GM04503 (cell line): ENCODE measurements around the gene MGME1.
"Not testable (repeated sequence)": the region's sequence is repeated elsewhere in the genome, so short reads cannot be mapped to it uniquely, and the experiment has no call there.

Experiments used
- DNase-seq: peaks from one replicate; pipeline ENCODE4 v3.0.0-alpha.2; 2012; ENCODE audit warnings: low read depth

MGME1 gene

DNA sequence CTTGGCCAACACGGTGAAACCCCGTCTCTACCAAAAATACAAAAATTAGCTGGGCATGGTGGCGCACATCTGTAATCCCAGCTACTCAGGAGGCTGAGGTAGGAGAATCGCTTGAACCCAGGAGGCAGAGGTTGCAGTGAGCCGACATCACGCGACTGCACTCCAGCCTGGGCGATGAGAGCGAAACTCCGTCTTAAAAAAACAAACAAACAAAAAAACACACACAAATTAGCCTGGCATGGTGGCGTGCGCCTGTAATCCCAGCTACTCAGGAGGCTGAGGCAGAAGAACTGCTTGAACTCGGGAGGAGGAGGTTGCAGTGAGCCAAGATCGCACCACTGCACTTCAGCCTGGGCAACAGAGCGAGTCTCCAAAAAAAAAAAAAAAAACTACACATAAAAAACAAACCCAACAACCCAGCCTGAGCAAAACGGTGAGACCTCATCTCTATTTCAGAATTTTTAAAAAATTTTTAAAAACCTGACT lies 8.4 kb upstream of the MGME1 start:
- DNase-seq = not testable (repeated sequence)

- DNase-seq = no peak
Observed at GRCh38 chr20:17960927-17961586, 7.8 kb upstream of the MGME1 start.

DNA sequence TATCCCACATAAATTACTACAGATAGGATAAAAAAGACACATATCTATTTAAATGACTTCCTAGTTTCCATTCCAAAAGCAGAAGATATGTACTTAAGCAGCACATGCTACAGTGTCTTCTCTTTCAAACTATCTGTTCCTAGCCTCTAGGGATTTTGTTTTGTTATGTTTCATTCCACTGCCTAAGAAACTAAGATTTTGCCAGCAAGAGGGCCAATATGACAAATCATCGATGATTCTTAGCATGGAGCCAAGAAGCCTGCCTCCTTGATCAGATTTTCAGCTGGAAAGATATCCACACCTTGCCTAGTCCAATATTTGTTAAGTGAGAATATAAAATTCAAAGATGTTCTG lies 7.3 kb upstream of the MGME1 start:
- DNase-seq = no peak

- DNase-seq = no peak
Observed at GRCh38 chr20:17963114-17963897, 5.5 kb upstream of the MGME1 start.

GRCh38 chr20:17964073-17964472 lies 4.7 kb upstream of the MGME1 start:
- no peak for DNase-seq

DNA sequence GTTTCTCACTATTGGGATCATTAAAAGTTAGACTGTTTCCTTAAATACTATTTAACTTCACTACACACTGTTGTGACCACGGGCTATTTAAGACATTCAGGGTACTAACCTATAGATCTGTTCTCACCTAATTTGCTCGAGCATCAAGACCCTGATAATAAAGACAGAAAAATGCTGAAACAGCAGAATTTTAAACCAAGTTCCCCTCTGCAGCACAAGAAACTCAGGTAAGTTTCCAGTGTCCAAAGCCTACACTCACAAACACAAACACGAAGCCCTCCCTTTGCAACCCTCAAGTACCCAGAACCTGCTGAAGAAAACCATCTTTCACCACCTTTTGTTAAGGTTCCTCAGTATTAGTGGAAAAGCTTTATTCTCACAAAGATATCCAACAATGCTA lies 4.2 kb upstream of the MGME1 start:
- DNase-seq = no peak

DNA sequence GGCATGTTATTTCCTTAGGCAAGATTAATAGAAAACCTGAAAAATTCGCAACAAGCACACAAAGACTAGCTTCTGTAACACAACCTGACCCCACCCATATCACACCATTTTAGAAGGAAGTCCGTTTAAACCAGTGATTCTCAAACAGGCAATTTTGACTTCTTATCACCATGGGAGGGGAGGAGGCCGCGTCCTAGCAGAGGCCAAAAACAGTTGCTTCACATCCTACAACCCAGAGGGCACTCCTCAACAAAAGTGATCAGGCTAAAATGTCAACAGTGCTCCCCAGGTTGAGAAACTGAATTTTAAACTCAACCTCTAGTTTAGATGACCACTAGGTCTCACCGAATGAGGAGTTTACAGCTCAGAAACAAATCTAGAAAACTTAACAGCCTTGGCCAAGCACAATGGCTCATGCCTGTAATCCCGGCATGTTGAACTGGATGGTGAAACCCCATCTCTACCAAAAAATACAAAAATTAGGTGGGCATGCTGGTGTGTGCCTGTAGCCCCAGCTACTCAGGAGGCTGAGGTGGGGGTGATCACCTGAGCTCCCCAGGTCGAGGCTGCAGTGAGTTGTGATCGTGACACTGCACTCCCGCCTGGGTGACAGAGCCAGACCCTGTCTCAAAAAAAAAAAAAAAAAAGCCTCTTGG lies 3.6 kb upstream of the MGME1 start:
- DNase-seq = no peak

- no peak for DNase-seq
Observed at GRCh38 chr20:17966432-17967310, 2.1 kb upstream of the MGME1 start.

DNA sequence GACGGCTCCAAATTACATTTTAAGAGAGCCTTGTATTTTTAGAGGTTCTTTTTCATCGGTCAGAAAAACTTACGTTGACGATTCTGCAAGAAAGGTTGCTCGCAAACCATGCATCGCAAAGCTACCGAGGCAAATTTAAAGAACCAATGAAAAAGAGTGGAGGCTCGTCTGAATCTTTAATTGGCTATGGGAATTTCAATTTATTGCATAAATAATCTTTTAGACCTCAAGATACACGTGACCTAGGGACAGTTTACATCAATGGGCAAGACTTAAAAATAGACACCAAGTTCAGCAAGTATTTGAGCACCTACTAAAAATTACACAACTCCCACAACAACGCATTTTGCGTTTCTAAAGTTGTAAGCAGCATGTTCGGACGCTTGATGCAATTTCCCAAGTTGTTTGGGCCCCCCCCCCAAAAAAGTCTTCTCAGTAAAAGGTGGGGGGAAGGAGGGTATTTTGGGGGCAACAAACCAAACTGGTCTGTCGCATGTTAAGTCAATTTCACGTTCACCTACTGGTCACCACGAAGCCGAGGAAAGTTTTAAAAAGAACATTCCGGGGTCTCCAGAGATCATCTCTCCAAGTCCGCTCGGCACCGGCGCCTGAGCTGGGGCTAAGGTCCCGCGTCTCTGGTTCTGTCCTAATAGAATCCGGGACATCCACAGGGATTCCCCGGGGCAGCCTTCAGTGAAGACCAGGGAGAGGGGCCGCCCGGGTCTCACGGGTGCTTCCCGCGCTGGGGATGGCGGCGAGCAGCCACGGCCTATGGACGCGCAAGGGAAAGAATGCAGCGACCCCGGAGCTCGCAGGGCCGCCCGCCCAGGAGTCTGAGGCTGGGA lies 1.1 kb upstream of the MGME1 start:
- no peak for DNase-seq

GRCh38 chr20:17969278-17969883 lies 563 bp downstream of the MGME1 start:
- no peak for DNase-seq

DNA sequence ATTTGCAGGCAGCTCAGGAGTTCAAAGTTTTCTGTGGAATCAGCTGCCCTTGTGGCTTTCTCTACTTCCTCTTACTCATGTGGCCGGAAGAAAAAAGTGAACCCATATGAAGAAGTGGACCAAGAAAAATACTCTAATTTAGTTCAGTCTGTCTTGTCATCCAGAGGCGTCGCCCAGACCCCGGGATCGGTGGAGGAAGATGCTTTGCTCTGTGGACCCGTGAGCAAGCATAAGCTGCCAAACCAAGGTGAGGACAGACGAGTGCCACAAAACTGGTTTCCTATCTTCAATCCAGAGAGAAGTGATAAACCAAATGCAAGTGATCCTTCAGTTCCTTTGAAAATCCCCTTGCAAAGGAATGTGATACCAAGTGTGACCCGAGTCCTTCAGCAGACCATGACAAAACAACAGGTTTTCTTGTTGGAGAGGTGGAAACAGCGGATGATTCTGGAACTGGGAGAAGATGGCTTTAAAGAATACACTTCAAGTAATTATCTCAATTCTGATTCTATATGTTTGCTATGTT lies 1.1 kb downstream of the MGME1 start:
- DNase-seq = no peak

DNA sequence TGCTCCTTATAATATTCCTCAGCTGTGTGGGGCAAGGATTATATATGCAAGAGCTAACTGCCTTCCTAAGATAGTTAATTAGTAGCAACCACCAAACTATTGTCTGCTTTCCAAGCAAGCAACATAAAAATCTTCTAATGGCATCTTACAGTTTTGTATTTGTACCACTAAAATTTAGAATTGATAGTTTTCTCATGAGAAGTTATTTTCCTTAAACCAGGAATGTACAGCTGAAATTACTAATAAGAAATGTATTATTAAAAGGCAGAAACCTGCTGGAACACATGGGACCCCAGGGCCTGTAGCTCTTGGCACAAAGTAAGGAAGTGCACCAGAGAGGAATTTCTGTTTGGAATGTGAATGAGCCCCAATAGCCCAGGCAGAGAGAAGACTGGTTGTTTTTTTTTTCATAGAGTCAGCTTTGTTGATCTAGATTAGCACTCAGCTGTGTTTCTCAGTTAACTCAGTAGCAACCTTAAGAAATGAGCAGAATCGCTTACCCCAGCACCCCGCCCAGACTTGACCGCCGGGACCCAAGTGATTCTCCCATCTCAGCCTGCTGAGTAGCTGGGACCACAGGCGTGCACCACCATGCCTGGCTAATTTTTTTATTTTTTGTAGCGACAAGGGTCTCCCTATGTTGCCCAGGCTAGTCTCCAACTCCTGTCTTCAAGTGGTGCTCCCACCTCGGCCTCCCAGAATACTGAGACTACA lies 2.6 kb downstream of the MGME1 start:
- DNase-seq = no peak

- DNase-seq = no peak
Observed at GRCh38 chr20:17972121-17972520, 3.3 kb downstream of the MGME1 start.

DNA sequence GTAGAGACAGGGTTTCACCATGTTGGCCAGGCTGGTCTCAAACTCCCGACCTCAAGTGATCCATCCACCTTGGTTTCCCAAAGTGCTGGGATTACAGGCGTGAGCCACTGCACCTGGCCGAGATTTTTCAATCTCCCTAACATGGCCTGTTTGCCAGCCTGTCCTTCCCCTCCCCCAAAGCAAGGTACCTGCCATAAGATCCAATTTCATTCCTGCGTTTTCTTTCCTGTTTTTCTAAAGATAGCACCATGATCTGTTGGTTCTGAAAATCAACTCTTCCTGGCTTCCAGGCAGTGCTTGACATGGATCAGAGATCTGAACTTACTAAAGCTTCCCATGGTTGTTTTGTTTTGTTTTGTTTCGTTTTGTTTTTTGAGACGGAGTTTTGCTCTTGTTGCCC lies 7.5 kb downstream of the MGME1 start:
- DNase-seq = no peak

DNA sequence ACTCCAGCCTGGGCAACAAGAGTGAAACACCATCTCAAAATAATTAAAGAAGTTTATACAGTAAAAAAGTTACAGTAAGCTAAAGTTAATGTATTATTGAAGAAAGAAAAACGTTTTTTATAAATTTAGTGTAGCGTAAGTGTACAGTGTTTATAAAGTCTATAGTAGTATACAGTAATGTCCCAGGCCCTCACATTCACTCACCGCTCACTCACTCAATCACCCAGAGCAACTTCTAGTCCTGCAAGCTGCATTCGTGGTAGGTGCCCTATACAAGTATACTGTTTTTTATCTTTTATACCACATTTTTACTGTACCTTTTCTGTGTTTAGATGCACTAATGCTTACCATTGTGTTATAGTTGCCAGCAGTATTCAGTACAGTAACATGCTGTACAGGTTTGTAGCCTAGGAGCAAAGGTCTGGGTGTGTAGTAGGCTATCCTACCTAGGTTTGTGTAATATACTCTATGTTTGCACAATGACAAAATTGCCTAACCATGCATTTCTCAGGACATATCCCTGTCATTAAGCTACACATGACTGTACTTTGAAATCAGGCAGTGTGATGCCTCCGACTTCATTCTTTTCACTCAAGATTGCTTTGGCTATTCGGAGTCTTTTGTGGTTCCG lies 16.7 kb downstream of the MGME1 start:
- no peak for DNase-seq

DNA sequence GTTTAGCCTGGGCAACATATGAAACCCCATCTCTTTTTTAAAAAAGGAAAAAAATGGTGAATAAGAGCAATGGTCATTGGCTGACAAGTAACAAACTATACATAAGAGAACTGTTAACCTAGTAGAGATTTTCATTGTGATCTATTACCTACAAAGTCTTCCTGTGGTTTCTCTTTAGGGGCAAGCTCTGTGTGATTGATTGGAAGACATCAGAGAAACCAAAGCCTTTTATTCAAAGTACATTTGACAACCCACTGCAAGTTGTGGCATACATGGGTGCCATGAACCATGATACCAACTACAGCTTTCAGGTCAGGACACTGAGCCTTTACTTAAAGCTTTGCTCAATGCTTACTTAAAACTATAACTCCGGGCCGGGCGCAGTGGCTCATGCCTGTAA lies 19.2 kb downstream of the MGME1 start:
- no peak for DNase-seq

DNA sequence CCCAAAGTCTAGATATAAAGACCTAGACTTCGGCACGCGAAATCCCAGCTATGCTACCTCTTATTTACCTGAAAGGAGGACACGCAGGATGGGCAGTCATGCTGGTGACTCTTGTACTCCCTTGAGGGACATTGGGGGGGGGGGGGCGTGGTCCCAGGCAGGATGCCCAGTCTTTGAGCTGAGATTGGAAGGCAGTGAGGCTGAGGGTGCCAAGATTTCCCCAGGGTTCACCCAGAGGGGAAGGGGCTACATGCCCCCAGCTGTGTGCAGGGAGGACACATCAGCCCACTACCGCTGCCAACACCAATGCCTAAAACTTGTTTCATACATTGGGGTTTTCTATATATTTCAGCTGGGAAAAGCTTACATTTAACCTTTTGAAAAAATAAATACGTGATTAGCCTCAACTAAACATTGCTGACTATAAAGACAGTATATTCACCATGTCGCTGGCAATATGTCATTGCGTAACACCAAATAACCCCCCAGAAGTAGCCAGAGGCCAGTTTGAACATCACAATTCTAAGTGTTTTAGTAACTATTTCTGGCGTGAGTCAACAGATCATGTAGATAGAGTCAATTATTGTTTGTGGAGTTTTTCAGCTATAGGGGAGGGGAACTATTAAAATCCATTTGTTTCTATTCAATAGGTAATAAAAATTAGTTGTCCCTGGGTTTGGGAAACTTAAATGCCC lies 21.6 kb downstream of the MGME1 start:
- DNase-seq = no peak

DNA sequence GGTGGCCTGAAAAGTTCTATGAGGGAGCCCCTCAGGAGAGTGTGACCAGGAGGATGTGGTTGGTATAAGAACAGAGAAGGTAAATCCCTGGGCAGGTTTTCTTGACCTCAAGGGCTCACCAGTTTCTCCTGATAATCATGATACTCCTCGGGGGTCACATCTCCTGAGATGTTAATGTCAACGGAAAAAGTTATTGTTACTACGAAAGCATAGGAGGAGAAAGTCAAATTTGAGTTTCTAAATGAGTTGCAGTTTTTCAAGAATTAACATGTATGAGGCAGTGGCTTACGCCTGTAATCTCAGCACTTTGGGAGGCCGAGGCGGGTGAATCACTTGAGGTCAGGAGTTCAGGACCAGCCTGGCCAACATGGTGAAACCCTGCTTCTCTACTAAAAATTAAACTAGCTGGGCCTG lies 23.4 kb downstream of the MGME1 start:
- no peak for DNase-seq
